H1 (cell line): Measurements from ENCODE around the gene TLE3. TPM values are rescaled to one million over a fixed set of nuclear protein-coding genes. Genes with fewer than 3 reads are reported as not detected.

Source experiments
- CTCF ChIA-PET: fragments of 300-600 bp; sonication (Branson Sonifier 250); formaldehyde crosslinking; loops from one replicate; lab custom pipeline; 2021; ENCODE audit not compliant: partially characterized antibody; lab: Charles Lee
- POLR2A ChIA-PET: fragments of 300-600 bp; sonication (Branson Sonifier 250); formaldehyde crosslinking; loops from one replicate; lab custom pipeline; 2021; ENCODE audit warnings: inconsistent platforms; ENCODE audit not compliant: partially characterized antibody; lab: Charles Lee
- DNase-seq, 2 experiments: peaks; one replicate each; pipeline versions ENCODE4 v3.0.0 to v3.0.0-alpha.2; 2010 to 2022; ENCODE audit warnings: low spot score in 2 of 2, low read depth in 1 of 2, mixed read lengths in 1 of 2
- FAIRE-seq: peaks from 2 replicates; lab custom pipeline; 2011; peaks lifted over from hg19 to GRCh38; lab: Jason Lieb, UNC
- H2AFZ ChIP-seq: 2 replicates; pipeline ENCODE4 v1.8.1; 2012; ENCODE audit warnings: low read length, inconsistent platforms
- H2AK5ac ChIP-seq: 2 replicates; pipeline ENCODE4 v1.6.1; 2013; ENCODE audit warnings: low read depth, low read length
- H2BK120ac ChIP-seq: replicated peaks from 2 replicates; pipeline ENCODE3; 2013; ENCODE audit warnings: low read depth, low read length, inconsistent platforms
- H2BK12ac ChIP-seq: 2 replicates; pipeline ENCODE4 v1.6.1; 2013; ENCODE audit warnings: low read depth, low read length
- H2BK15ac ChIP-seq: 2 replicates; pipeline ENCODE4 v1.6.1; 2013; ENCODE audit warnings: low read length
- H2BK20ac ChIP-seq: 2 replicates; pipeline ENCODE4 v1.6.1; 2013; ENCODE audit warnings: low read length
- H2BK5ac ChIP-seq: 2 replicates; pipeline ENCODE4 v1.6.1; 2013; ENCODE audit warnings: low read depth, low read length
- H3K14ac ChIP-seq: 2 replicates; pipeline ENCODE4 v1.6.1; 2013; ENCODE audit warnings: inconsistent platforms; ENCODE audit not compliant: insufficient read length
- H3K18ac ChIP-seq: 2 replicates; pipeline ENCODE4 v1.6.1; 2013; ENCODE audit warnings: low read length; ENCODE audit errors: extremely low read depth
- H3K23ac ChIP-seq: 2 replicates; pipeline ENCODE4 v1.6.1; 2013; ENCODE audit warnings: inconsistent platforms; ENCODE audit not compliant: insufficient read length
- H3K23me2 ChIP-seq: 2 replicates; pipeline ENCODE4 v1.6.1; 2013; ENCODE audit warnings: low read depth, low read length
- H3K27ac ChIP-seq: 2 replicates; pipeline ENCODE4 v1.6.1; 2011; ENCODE audit warnings: low read depth, low read length, inconsistent platforms
- H3K27me3 ChIP-seq, 4 experiments: replicated peaks in 1 of 4; 1 replicate in 1 of 4; 2 replicates in 3 of 4; pipeline versions ENCODE4 v1.6.1 to v1.8.1; 2011 to 2013; ENCODE audit warnings: low read length in 3 of 4, mild to moderate bottlenecking in 3 of 4, inconsistent platforms in 2 of 4, mixed read lengths in 2 of 4, moderate library complexity in 1 of 4; ENCODE audit not compliant: control insufficient read depth in 3 of 4, insufficient read depth in 3 of 4; ENCODE audit errors: extremely low read depth in 1 of 4
- H3K36me3 ChIP-seq, 4 experiments: 2 replicates each; pipeline versions ENCODE4 v1.6.1 to v1.8.1; 2011 to 2013; ENCODE audit warnings: mild to moderate bottlenecking in 4 of 4, low read length in 3 of 4, moderate library complexity in 2 of 4, control low read depth in 1 of 4, inconsistent platforms in 1 of 4; ENCODE audit not compliant: insufficient read depth in 4 of 4, control insufficient read depth in 2 of 4
- H3K4ac ChIP-seq: replicated peaks from 2 replicates; pipeline ENCODE3; 2013; ENCODE audit warnings: low read length, low read depth, mixed read lengths, inconsistent platforms; ENCODE audit not compliant: insufficient read length
- H3K4me1 ChIP-seq, 4 experiments: replicated peaks in 1 of 4; 1 replicate in 1 of 4; 2 replicates in 3 of 4; pipeline versions ENCODE4 v1.6.1 to v1.8.1; 2011 to 2013; ENCODE audit warnings: low read length in 3 of 4, inconsistent platforms in 2 of 4, mixed read lengths in 1 of 4; ENCODE audit not compliant: insufficient read depth in 4 of 4, control insufficient read depth in 3 of 4
- H3K4me2 ChIP-seq, 2 experiments: 2 replicates each; pipeline versions ENCODE4 v1.6.1 to v1.8.1; 2011 to 2013; ENCODE audit warnings: low read depth in 2 of 2, low read length in 2 of 2, control low read depth in 1 of 2, inconsistent platforms in 1 of 2, mild to moderate bottlenecking in 1 of 2; ENCODE audit not compliant: insufficient read depth in 1 of 2
- H3K4me3 ChIP-seq, 4 experiments: fragments of 200-600, 300-600 bp in 1 of 4; sonication (generic), shearing (Covaris generic), sonication (Bioruptor Twin) in 1 of 4; 2 replicates each; pipeline versions ENCODE4 v1.5.1 to v1.8.1; 2011 to 2016; ENCODE audit warnings: low read length in 4 of 4, low read depth in 3 of 4, control low read depth in 2 of 4, inconsistent platforms in 2 of 4, mild to moderate bottlenecking in 2 of 4, mixed read lengths in 1 of 4, moderate library complexity in 1 of 4; ENCODE audit not compliant: insufficient read depth in 2 of 4; ENCODE audit errors: extremely low read depth in 1 of 4
- H3K56ac ChIP-seq: replicated peaks from 2 replicates; pipeline ENCODE3; 2013; ENCODE audit warnings: low read depth, mild to moderate bottlenecking, mixed read lengths, low read length, inconsistent platforms; ENCODE audit not compliant: insufficient read length
- H3K79me1 ChIP-seq: 2 replicates; pipeline ENCODE4 v1.6.1; 2013; ENCODE audit warnings: low read depth, low read length, control low read depth
- H3K79me2 ChIP-seq, 2 experiments: 2 replicates each; pipeline versions ENCODE4 v1.6.1 to v1.8.1; 2012 to 2013; ENCODE audit warnings: low read length in 2 of 2, mild to moderate bottlenecking in 2 of 2, inconsistent platforms in 1 of 2; ENCODE audit not compliant: insufficient read depth in 2 of 2, control insufficient read depth in 1 of 2
- H3K9ac ChIP-seq, 4 experiments: replicated peaks in 1 of 4; 1 replicate in 1 of 4; 2 replicates in 3 of 4; pipeline versions ENCODE4 v1.6.1 to v1.8.1; 2011 to 2013; ENCODE audit warnings: low read depth in 3 of 4, low read length in 3 of 4, control low read depth in 2 of 4, mild to moderate bottlenecking in 2 of 4, moderate library complexity in 2 of 4, inconsistent platforms in 1 of 4; ENCODE audit errors: extremely low read depth in 1 of 4
- H3K9me3 ChIP-seq, 2 experiments: 2 replicates each; pipeline versions ENCODE4 v1.6.1 to v1.8.1; 2012 to 2013; ENCODE audit warnings: mild to moderate bottlenecking in 2 of 2, moderate library complexity in 2 of 2, control low read depth in 1 of 2, inconsistent platforms in 1 of 2, low read depth in 1 of 2, low read length in 1 of 2, mixed read lengths in 1 of 2; ENCODE audit not compliant: insufficient read depth in 2 of 2
- H4K20me1 ChIP-seq, 2 experiments: replicated peaks in 1 of 2; 2 replicates each; pipeline versions ENCODE3 to v1.8.1; 2011 to 2013; ENCODE audit warnings: inconsistent platforms in 2 of 2, low read length in 2 of 2, mild to moderate bottlenecking in 1 of 2; ENCODE audit not compliant: insufficient read depth in 2 of 2, control insufficient read depth in 1 of 2
- H4K5ac ChIP-seq: 2 replicates; pipeline ENCODE4 v1.6.1; 2013; ENCODE audit warnings: low read length, low read depth, mixed read lengths, inconsistent platforms; ENCODE audit not compliant: insufficient read length
- H4K8ac ChIP-seq: 2 replicates; pipeline ENCODE4 v1.8.0; 2013; ENCODE audit warnings: mild to moderate bottlenecking, moderate library complexity, low read length, inconsistent platforms; ENCODE audit not compliant: insufficient read depth; ENCODE audit errors: extremely low read depth
- H4K91ac ChIP-seq: replicated peaks from 2 replicates; pipeline ENCODE3; 2013; ENCODE audit warnings: low read length, mixed read lengths, inconsistent platforms; ENCODE audit not compliant: insufficient read length
- ATF2 ChIP-seq: IDR thresholded peaks from 2 replicates; pipeline ENCODE4 v1.6.1; 2012; ENCODE audit warnings: low read length, inconsistent platforms
- GABPA ChIP-seq: IDR thresholded peaks from 2 replicates; pipeline ENCODE4 v1.6.1; 2011; ENCODE audit warnings: mild to moderate bottlenecking, low read length, moderate library complexity, borderline replicate concordance; ENCODE audit not compliant: insufficient read depth
- NANOG ChIP-seq: IDR thresholded peaks from 2 replicates; pipeline ENCODE4 v1.6.1; 2011; ENCODE audit warnings: low read length, low read depth, mild to moderate bottlenecking, inconsistent platforms; ENCODE audit not compliant: insufficient read depth, poor library complexity, severe bottlenecking
- SIRT6 ChIP-seq: IDR thresholded peaks from one replicate; pipeline ENCODE4 v1.7.1; 2012; ENCODE audit warnings: low read length, inconsistent platforms
- TAF1 ChIP-seq: IDR thresholded peaks from 2 replicates; pipeline ENCODE4 v1.6.1; 2011; ENCODE audit warnings: mild to moderate bottlenecking, low read depth, low read length
- WGBS, 2 experiments: shearing (Covaris generic) in 1 of 2; methylation state at CpG; one replicate each; pipeline versions ENCODE4 v1.1.6 to v1.1.7; 2013 to 2015; ENCODE audit warnings: low lambda C conversion rate in 2 of 2, mixed read lengths in 2 of 2, inconsistent platforms in 1 of 2, low coverage in 1 of 2, missing lambda C conversion rate in 1 of 2; ENCODE audit not compliant: insufficient replicate concordance in 2 of 2, insufficient coverage in 1 of 2, insufficient read length in 1 of 2; ENCODE audit errors: extremely low coverage in 1 of 2, missing lambda C conversion rate in 1 of 2; 5-methylcytosine and 5-hydroxymethylcytosine counted together
- polyA plus RNA-seq, 7 experiments: library from polyadenylated mRNA; depleted of rRNA in 3 of 7; stranded (reverse) in 5 of 7; unstranded in 2 of 7; fragments of >200 nt in 5 of 7; fragments of 200-250 nt in 2 of 7; gene quantifications; 1 replicate in 5 of 7; 2 replicates in 1 of 7; 4 replicates in 1 of 7; pipeline versions ENCODE4 v1.2.1 to v1.2.3, GENCODE V29; 2011 to 2013; ENCODE audit warnings: missing spikeins in 2 of 7, mixed read lengths in 2 of 7
- total RNA-seq: library from RNA; stranded (reverse); fragmentation: NEBNext Ultra II Directional; extraction: Animal tissue kit (Norgen Biotek cat#: 25700); gene quantifications from 2 replicates; pipeline ENCODE4 v1.2.1, GENCODE V29; 2021

TLE3 gene
- total and polyA plus RNA-seq, 2 of the 8 experiments (the other 6 are each of a cell fraction or from before 2014, with no cell fraction given), result 25.1 to 61.2 TPM

- Histone ChIP-seq H4K20me1 (no peaks in the 10 kb centered on the region), H3K56ac (no peak overlapping the region), H4K91ac (no peak overlapping the region), H2AK5ac (no peak overlapping the region), H2BK12ac (no peak overlapping the region), H2BK20ac (no peak overlapping the region), H2AFZ (no peak overlapping the region), H3K4me2 (no peak overlapping the region), H3K9ac (no peak overlapping the region), H3K23ac (no peak overlapping the region), H3K9me3 (no peaks in the 10 kb centered on the region), H3K27me3 (peaks cover 0 to 2% (median 0%) of the 10 kb centered on the region in 4 experiments; a peak in 1 of 7 replicates), H3K4me1 (peaks cover 0 to 5% (median 2%) of the 10 kb centered on the region in 4 experiments; a peak in 3 of 7 replicates), H3K79me1 (no peaks in the 10 kb centered on the region), H4K8ac (no peak overlapping the region), H3K18ac (no peak overlapping the region), H3K4ac (no peak overlapping the region), H3K23me2 (no peaks in the 10 kb centered on the region), H3K14ac (no peak overlapping the region), H3K79me2 (no peaks in the 10 kb centered on the region), H2BK120ac (no peak overlapping the region), H3K27ac (no peak overlapping the region), H2BK5ac (no peak overlapping the region; the same call in 1 of the 2 replicates), H2BK15ac (no peak overlapping the region), H3K36me3 (no peaks in the 10 kb centered on the region), H4K5ac (no peak overlapping the region), H3K4me3 (no peak overlapping the region)
- 87% methylated on average over 8 of the region's 8 CpGs; no CpG with 5 or more reads in 1 of the 2 experiments for WGBS, 2 experiments
- TF ChIP-seq GABPA, result no peak
- TF ChIP-seq SIRT6, result no peak
- TF ChIP-seq TAF1, result no peak
- TF ChIP-seq NANOG, result no peak
- TF ChIP-seq ATF2, result no peak
- ChIA-PET POLR2A (interaction anchor here (1.6 to 4.4 kb wide), 2 partner anchors 8 to 48 kb away, joined by 3 to 18 read pairs; partner anchors contain the start of gene TLE3), CTCF (interaction anchor here (1.0 to 3.3 kb wide), 3 partner anchors 24 to 99 kb away, joined by 3 to 12 read pairs (median 3); no protein-coding TSS in a partner anchor)
- FAIRE-seq (no peak), DNase-seq (no peak)
These were observed 49.6 kb upstream of the TLE3 start for GRCh38 chr15:70147178-70147760.
